ENCODE measurements around the gene IL16. TPM values are rescaled to one million over a fixed set of nuclear protein-coding genes. Genes with fewer than 3 reads are reported as not detected.
A peak's percentile ranks its signal among the peaks of the same experiment; 100 is the strongest.

Gene IL16
- total and polyA plus RNA-seq, 2 donors from 2014 or later: 1.4 to 19.9 TPM

- Histone ChIP-seq H3K27ac (ENCODE audit: low read depth in 2 of 2, low read length in 2 of 2) (no peak overlapping the region), H3K9ac (ENCODE audit: low read length in 3 of 3) (no peak overlapping the region), H3K27me3 (ENCODE audit: control insufficient read depth, insufficient read depth, low read length) (no peaks in the 10 kb centered on the region), H3K4me1 (ENCODE audit: control insufficient read depth in 2 of 3, insufficient read depth in 2 of 3, low read depth in 1 of 3, low read length in 3 of 3) (no peaks in the 10 kb centered on the region), H3K36me3 (ENCODE audit: control insufficient read depth in 2 of 3, insufficient read depth in 3 of 3, low read length in 3 of 3) (no peaks in the 10 kb centered on the region), H3K9me3 (ENCODE audit: control insufficient read depth in 2 of 3, insufficient read depth in 1 of 3, low read length in 3 of 3) (no peaks in the 10 kb centered on the region), H3K4me3 (ENCODE audit: low read length in 3 of 3) (no peak overlapping the region)
- FAIRE-seq (no peak), DNase-seq (no peak)
- TF ChIP-seq CTCF (IDR thresholded peaks at IDR 0.05; ENCODE audit: borderline replicate concordance, extremely low read depth, insufficient read depth): no peak
- intact Hi-C loops (cut with DNase I): no loop called here
Measured at GRCh38 chr15:81311752-81312464, 115.2 kb downstream of the IL16 start.

GRCh38 chr15:81312790-81313543 lies 116.3 kb downstream of the IL16 start:
- Histone ChIP-seq H3K36me3 (ENCODE audit: control insufficient read depth in 2 of 3, insufficient read depth in 3 of 3, low read length in 3 of 3) (no peaks in the 10 kb centered on the region), H3K9ac (ENCODE audit: low read length in 3 of 3) (no peak overlapping the region), H3K4me3 (ENCODE audit: low read length in 3 of 3) (no peak overlapping the region), H3K27ac (ENCODE audit: low read depth in 2 of 2, low read length in 2 of 2) (peak overlapping the region in 1 of 2 donors; percentile 36), H3K4me1 (ENCODE audit: control insufficient read depth in 2 of 3, insufficient read depth in 2 of 3, low read depth in 1 of 3, low read length in 3 of 3) (no peaks in the 10 kb centered on the region), H3K27me3 (ENCODE audit: control insufficient read depth, insufficient read depth, low read length) (no peaks in the 10 kb centered on the region), H3K9me3 (ENCODE audit: control insufficient read depth in 2 of 3, insufficient read depth in 1 of 3, low read length in 3 of 3) (no peaks in the 10 kb centered on the region)
- no peak for TF ChIP-seq CTCF (IDR thresholded peaks at IDR 0.05; ENCODE audit: borderline replicate concordance, extremely low read depth, insufficient read depth)
- peak in 1 of 5 donors; percentile 92 for DNase-seq
- no peak for FAIRE-seq
- intact Hi-C loops (cut with DNase I): no loop called here

- Histone ChIP-seq H3K9me3 (ENCODE audit: control insufficient read depth in 2 of 3, insufficient read depth in 1 of 3, low read length in 3 of 3) (no peaks in the 10 kb centered on the region), H3K36me3 (ENCODE audit: control insufficient read depth in 2 of 3, insufficient read depth in 3 of 3, low read length in 3 of 3) (no peaks in the 10 kb centered on the region), H3K27ac (ENCODE audit: low read depth in 2 of 2, low read length in 2 of 2) (no peak overlapping the region), H3K4me1 (ENCODE audit: control insufficient read depth in 2 of 3, insufficient read depth in 2 of 3, low read depth in 1 of 3, low read length in 3 of 3) (no peaks in the 10 kb centered on the region), H3K4me3 (ENCODE audit: low read length in 3 of 3) (no peak overlapping the region), H3K27me3 (ENCODE audit: control insufficient read depth, insufficient read depth, low read length) (no peaks in the 10 kb centered on the region), H3K9ac (ENCODE audit: low read length in 3 of 3) (no peak overlapping the region)
- no peak for FAIRE-seq
- intact Hi-C loops (cut with DNase I): no loop called here
- TF ChIP-seq CTCF (IDR thresholded peaks at IDR 0.05; ENCODE audit: borderline replicate concordance, extremely low read depth, insufficient read depth): no peak
- DNase-seq: no peak
Measured at GRCh38 chr15:81313686-81314085, 117.0 kb downstream of the IL16 start.
